Measurements from ENCODE around the gene DBNL.

Gene DBNL

DNA sequence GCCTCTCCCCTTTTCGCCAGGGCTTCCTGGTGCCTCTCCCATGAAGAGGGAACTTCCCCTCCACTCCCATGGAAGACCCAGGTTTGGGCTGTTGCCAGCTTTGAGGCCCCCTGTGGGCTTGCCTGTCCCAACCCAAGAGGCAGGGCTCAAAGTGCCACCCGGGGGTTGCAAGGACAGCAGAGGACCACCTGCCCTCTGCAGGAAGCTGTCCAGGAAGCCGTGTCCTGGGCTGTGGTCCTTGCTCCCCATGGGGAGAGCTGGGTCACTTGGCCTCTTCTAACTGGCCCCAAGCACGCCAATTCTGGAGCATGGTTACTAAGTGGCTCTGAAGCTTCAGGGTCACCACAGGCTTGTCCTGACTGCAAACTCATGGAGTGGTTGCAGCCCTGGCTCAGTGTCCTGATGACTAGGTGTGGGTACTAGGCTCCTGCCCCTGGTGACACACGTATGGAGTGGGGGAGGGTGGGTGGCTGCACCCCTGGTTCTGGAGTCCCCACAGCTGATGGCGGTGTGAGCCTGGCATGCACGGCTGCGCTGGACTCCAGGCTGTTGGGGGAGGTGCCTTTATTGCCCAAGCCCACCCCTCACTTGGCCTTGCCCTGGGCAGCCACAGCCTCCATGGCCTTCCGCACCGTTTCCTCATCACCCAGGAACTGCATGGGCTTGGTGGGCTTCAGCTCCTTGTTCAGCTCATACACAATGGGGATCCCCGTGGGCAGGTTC, 17.8 kb downstream of the DBNL start:
- no peak for DNase-seq (ENCODE audit: low read depth)

DNA sequence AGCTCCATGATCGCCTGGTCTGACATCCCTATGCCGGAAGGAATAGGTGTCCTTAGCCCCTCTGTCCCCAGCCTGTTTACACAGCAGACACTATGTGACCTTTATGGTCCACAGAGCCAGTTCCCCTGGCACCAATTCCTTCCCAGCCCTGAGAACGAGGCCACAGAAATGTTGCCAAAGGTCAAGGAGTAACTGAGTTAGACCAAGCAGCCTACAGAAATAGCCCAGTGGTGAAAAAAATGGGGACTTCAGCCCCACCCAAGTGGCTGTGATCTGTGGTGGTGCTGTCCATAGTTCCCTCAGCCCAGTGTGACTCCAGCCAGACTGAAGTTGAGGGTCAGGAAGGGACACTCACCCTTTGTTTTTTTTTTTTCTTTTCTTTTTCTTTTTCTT, 18.4 kb downstream of the DBNL start:
- no peak for DNase-seq (ENCODE audit: low read depth)

DNA sequence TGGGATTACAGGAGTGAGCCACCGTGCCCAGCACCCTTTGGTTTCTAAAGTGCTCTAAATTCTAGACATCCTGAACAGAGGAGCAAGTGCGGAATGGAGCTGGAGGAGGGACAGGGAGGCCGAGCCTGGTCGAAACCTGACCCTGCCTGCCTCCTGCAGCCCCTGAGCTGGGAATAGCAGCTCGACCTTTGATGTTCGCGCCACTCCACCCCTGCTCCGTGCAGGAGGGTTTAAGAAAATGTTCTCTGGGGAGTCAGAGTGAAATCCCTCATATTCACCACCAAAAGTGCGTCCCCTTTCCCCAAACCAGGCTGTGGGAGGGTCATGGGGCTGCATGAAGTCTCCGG, 19.0 kb downstream of the DBNL start:
- no peak for DNase-seq (ENCODE audit: low read depth)

DNA sequence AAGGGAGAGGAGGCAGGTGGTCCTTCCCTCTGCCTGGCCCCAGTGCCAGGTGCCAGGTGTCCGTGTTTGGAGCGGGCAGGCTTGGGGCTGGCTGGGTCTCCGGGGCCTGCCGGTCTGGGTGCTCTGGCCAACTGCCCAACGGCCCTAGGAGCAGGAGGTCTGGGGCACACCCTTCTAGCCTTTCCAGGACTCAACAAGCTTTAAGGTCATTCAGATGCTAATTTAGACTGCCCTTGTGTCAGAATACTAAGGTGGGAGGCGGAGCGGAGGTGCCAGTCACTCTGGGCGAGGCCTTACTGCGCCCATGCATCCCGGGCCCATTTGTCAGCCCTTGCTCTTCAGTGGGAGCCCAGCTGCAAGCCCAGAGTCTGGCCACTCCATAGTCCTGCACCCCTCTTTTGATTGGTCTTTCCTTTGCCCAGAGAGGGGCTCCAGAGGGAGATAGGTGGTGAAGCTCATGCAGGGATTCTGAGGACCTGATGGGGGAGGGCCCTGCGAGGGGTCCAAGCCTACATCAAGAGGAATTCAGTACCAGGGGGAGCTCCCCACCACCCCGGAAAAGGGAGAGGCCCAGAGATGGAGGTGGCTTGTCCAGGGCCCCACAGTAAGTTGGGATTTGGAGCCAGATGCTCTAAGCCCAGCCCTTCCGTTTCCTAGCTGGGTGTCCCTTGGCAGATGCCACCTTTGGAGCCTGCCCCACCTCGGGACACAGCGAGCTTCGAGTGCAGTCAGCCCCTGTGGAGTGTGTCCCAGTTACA, 19.6 kb downstream of the DBNL start:
- no peak for DNase-seq (ENCODE audit: low read depth)

GRCh38 chr7:44064791-44065430, 20.4 kb downstream of the DBNL start:
- DNase-seq (ENCODE audit: low read depth): no peak

GRCh38 chr7:44065431-44066110, 21.1 kb downstream of the DBNL start, which contains the start of gene PGAM2:
PGAM2 (minus strand) TSS chr7:44065567; CDS start chr7:44065529, 38 bp downstream.
- no peak for DNase-seq (ENCODE audit: low read depth)

DNA sequence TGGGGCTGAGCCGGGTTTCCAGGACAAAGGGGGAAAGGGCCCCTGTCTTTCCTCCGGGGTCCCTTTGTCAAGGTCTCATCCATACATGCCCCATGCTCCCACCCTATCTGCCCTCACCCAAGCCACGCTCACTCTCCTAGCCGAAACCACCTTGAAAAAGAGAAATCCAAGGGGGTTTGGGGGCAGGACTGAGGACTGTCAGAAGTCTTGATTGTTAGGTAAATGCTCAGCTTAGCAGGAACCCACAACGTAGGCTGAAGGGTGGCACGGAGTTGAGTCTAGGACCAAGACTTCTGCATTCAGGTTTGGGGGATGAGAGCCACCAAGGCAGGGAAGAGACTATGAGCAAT, 21.6 kb downstream of the DBNL start:
- DNase-seq (ENCODE audit: low read depth): no peak

DNA sequence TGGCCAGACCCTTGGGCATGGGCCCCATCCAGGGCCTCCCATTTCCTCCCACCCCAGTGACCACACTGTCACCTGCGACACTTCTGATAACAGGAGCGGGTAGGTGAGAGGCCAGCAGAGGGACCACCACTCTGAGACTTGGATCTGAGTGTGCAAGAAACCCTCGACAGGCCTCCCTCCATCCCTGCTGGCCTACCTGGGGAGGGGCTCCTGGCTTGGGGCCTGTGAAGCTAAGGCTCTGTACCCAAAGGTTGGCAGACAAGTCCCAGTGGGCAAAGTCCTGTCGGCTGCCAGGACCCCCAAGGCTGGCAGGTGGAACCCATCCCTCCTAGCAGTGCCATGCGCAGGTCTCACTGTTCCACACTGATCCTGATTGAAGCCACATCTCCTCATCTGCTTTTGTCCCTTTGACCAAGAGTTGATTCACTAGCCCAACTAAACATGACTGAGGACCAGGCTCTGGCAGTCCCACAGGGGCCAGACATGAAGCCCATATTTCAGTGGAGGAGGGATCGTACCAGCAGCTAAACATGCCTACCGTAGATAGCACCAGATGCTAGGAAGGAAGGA, 22.1 kb downstream of the DBNL start:
- DNase-seq (ENCODE audit: low read depth): no peak

DNA sequence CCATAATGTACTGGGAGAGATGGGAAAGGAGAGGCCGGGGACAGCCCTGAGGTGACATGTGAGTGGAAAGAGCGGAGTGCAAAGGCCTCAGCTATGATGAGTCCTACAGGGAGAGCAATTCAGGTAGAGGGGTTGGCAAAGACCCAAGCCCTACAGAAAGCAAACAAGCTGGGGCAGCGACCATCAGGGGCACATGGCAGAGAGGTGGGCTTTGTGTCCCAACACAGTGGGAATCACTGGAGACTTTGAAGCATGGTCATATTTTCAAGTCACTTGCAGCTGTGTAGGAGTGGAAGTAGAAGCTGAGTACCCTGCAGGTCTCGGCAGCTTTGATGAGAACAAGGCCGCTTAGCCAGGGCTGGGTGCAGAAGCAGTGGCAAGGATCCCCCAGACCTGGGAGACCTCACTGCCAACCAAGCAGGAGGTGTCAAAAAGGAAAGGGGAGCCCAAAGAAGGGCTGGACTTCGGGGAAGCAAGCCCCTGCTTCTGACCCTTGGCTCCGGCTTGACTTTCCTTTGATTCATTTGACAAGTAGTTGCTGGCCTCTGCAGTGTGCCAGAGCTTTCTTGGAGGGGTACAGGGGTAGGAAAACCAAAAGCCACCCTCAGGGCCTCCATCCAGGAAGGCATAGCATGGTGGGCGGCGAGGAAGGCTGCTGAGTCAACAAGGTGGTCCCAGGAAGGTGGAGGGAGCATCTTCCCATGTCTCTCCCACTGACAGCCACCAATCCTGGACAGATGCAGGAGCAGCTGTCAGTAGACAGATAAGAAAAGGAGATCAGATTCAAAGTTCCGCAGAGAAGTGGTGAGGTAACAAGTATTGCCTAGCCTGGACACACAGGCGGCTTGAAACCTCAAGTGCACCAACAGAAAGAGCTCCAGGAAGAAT, 22.8 kb downstream of the DBNL start:
- DNase-seq (ENCODE audit: low read depth): no peak

DNA sequence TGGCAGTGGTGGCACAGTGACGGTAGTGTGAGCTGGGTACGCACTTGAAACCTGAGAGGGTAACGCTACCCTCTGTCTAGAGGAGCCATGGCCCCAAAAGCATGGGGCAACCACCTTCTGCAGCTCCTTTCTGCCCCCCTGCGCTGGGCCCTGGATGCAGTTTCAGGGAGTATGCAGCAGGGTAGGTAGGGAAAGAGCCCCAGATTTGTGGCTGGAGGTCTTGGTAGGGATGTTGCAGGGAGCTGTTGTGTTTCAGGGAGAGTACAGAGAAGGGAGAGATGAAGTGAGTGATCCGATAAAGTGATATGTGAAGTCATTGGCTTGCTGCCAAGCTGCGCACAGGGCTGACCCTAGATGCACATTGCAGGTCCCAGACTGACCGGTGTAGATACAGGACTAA, 23.6 kb downstream of the DBNL start:
- DNase-seq (ENCODE audit: low read depth): no peak

GRCh38 chr7:44071726-44072363, 27.3 kb downstream of the DBNL start:
- no peak for DNase-seq (ENCODE audit: low read depth)

GRCh38 chr7:44072364-44073231, 28.1 kb downstream of the DBNL start:
- no peak for DNase-seq (ENCODE audit: low read depth)

- peak; percentile 56 for DNase-seq (ENCODE audit: low read depth)
Observed at GRCh38 chr7:44073664-44074348, 29.3 kb downstream of the DBNL start.

DNA sequence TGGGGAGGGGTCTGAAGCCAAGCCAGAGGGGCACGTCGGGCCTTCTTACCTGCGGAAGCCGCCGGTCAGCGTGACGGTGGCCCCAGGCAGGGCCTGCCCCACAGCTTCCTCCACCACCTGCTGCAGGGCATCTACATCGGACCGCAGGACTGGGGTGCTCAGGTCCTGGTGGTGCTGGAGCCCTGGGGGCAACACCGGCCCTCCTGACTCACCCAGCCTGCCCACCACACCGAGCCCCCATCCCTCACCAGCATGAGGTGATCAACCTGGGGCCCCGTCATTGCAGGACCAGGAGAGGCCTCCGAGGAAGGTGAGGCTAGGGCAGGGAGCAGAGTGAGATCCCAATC, 29.8 kb downstream of the DBNL start:
- DNase-seq (ENCODE audit: low read depth): no peak

GRCh38 chr7:44075296-44076075, 31.0 kb downstream of the DBNL start:
- DNase-seq (ENCODE audit: low read depth): no peak

GRCh38 chr7:44076101-44076895, 31.8 kb downstream of the DBNL start:
- no peak for DNase-seq (ENCODE audit: low read depth)

DNA sequence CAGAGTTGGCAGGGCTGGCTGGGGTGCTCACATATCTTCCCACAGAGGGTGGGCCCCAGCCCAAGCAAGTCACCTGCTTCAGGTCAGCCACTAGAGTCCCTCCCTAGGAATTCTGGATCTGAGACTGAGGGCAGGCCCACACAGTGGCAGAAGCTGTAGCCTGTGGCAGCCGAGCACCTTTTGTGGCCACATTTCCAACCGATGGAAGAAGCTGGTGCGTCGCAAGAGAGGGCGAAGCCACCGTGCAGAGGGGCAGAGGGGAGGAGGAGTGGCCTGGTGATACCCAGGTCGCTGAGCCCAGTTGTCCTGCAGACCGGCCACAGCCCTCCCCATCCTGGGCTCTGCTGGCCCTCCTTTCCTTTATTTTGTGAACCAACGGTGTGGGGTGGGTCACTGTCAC, 32.6 kb downstream of the DBNL start:
- DNase-seq (ENCODE audit: low read depth): no peak

GRCh38 chr7:44077681-44078091, 33.2 kb downstream of the DBNL start:
- no peak for DNase-seq (ENCODE audit: low read depth)
